NCI-H2171 (cell line): ENCODE data around the gene GAL3ST3.
A peak's percentile ranks its signal among the peaks of the same experiment; 100 is the strongest.

Experiments used
- DNase-seq: peaks from one replicate; lab custom pipeline; 2025; lab: John Stamatoyannopoulos, UW

GAL3ST3 gene

DNA sequence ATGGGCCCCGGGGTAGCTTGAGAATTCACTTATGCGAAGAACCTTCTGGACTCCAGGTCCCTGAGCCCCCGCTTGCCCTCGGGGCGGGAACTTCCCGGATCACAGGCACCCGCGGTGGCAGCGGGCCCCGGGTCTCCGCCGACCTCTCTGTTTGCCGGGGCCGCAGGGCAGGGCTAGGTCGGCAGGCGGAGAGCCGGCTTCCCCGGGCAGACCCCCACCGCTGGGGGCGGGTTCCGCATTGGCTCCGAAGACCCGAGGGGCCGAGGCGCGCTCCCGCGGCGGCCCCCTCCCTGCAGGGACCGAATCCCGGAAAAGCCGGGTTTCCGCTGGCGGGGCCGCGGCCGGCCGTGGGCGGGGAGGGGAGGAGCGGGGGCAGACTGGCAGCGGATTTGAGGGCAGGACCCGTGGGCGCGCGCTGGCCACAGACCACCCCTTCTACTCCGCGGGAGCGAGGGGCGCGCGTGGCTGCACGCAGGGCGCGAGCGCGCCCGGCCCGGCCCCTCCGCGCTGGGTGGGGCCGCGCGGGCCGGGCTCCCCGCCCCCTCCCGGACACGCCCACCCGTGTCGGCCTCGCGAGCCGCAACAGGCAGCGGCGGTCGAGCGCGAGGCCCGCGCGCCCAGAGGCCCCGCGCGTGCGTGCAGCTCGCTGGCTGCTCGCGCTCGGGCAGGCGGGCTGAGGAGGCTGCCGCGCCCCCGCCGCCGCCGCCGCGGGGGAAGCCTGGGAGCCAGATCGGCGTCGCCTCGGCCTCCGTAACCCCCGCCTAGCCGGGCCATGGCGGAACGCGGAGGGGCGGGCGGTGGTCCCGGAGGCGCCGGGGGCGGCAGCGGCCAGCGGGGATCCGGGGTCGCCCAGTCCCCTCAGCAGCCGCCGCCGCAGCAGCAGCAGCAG is 21.0 kb upstream of the GAL3ST3 start, which contains the start of gene PACS1:
Gene PACS1 (plus strand): TSS at position 558 of the 889 bp plus-strand sequence. CDS start 215 bp downstream, at position 773.
- peak; percentile 37 for DNase-seq

DNA sequence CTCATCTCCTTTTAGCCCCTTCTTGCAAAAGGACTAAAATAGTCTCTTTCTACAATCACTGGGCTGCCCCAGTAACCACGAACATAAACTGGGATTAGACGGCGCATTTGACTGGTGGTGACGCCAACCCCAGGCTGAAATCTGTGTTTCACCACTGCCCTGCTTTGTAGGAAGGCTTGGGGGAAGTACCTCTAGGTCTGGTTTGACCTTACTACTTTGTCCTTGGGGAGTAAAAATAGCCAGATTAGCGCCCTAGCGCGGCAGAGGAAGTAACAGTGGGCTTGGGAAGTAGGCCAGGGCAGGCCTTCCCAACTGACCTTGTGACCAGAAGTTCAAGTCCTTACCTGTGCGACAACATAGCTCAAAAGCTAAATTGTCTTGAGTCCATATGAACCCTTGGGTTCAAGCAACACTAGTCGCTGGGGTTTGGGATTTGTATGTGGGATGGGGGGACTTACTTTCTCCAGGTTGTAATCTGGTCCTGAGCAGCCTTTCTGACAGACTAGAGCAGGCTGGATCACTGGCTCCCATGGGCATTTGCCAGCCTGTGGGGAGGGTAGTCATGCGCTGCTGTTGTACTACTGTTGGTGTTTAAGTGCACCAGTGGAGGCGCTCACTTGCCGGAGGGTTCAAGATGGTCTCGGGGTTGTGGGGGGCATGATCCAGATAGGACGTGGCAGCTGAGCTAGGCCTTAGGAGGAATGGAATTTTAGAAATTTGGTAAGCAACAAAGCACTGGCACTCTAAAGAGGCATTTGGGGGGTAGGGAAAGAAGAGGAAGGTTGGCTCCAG is 20.2 kb upstream of the GAL3ST3 start:
- peak; percentile 60 for DNase-seq

DNA sequence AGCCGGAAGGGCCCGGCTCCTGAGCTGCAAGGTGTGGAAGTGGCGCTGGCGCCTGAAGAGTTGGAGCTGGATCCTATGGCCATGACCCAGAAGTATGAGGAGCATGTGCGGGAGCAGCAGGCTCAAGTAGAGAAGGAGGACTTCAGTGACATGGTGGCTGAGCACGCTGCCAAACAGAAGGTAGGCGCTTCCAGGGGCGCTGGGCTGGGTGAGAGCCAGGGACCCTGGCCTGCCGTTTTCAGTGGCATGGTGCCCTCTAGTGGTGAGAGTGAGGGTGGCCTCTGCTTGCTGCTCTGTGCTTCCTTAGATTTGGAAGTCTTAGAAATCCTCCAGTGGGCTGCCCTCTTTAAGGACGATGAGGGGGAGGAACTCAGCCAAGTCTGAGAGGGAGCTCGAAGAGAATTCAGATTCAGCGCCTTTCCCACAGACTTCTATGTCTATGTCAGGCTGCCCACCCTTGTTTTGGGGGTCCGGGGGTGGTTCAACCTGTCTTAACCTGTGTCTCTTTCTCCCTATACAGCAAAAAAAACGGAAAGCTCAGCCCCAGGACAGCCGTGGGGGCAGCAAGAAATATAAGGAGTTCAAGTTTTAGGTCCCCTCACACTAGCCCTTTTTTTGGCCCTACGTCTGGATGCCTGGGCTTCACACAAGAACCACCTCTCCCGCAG is 19.3 kb upstream of the GAL3ST3 start:
- peak; percentile 44 for DNase-seq

DNA sequence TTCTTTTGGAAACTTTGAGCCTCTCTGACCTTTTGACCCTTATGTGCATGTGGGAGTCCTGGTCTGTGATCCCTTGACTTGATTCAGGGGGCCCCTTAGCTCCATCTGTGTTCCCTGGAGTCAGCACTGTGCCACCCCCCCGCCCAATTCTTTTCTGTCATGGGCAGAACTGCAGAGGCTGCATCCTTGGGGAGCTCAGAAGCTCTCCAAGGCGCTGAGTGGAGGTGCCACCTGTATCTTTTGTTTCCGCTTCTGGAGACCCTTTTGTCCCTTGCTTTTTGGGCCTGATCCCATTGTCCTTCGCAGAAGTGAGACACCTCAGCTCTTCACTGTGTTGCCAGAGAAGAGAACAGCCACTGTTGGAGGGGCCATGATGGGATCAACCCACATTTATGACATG is 18.7 kb upstream of the GAL3ST3 start:
- no peak for DNase-seq

DNA sequence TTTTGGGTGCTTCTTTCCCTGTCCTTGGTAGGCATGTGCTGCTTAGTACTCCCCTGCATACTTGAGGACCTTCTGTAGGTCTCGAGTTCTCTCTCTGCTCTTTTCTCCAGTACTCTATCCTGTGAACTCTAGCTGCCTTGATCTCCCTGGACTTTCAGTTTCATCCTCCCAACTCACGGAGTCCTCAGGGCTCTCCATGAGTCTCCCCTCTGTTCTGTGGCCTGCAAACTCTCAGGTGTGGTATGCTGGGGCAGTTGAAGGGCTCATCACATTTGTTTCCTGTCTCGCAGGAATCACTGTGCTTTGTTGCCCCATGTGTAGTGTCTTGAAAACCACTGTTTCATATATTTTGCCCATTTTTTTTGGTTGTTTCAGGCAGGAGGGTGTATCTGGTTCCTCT is 17.8 kb upstream of the GAL3ST3 start:
- no peak for DNase-seq

DNA sequence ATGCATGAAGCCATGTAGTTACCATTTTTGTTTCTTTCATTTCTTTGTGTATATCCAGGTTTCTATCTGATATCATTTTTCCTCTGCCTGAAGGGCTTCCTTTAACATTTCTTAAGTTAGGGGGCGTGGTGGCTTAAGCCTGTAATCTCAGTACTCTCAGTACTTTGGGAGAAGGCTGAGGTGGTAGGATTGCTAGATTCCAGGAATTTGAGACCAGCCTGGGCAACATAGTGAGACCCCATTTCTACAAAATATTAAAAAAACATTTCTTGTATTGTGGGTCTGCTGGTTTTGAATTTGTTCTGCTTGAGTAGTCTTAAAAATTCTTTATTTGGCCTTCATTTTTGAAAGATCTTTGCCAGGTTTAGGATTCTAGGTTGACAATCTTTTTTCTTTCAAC is 15.6 kb upstream of the GAL3ST3 start:
- no peak for DNase-seq

DNA sequence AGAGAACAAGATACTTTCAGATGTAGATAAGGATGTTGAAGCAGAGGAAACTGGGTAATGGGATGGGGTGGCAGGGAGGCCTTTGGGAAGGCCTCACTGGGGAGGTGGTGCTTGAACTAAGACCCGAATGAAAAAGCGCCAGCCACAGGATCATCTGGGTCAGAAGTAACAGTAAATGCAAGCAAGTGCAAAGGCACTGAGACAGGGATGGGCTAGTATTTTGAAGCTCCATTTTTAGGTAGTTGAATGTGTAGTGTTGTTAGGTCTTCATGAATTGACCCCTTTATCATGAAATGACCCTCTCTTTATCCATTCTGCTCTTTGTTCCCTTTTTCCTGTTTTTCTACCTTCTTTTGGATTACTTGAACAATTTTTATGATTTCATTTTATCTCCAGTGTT is 14.9 kb upstream of the GAL3ST3 start:
- DNase-seq: no peak

DNA sequence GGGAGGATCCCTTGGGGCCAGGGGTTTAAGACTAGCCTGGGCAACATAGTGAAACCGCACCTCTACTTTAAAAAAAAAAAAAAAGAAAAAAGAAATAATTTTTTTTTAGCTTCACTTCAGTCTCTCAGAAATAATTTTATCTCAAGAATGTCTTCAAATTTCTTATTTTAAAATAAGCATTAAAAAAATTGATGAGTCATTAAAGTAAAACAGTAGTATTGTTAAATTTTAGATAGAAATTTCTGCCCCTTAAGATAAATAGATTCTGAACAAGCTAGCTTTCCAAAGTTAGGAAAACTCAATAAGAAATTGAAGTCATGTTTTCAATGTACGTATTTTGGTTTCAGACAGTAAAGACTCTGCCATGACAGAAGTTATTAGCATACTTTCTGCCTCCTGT is 13.4 kb upstream of the GAL3ST3 start:
- DNase-seq: no peak

DNA sequence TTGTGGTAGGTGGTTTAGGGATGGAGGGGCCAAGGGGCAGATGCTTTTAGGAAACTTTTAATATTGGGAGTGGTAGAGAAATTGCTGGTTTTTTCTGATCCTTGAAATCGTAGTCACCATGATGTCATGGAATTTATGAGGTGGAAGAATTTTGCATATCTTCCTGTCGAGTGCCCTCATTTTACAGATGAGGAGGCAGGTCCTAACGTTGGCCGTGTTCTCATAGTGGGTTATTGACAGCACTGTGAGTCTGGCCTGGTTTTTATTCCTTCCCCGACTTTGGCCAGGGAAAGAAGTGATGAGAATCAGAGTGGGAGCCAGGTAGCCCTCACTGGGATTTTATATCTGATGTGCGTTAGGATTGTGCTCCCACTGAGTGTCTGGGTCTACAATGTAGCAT is 12.3 kb upstream of the GAL3ST3 start:
- DNase-seq: no peak

DNA sequence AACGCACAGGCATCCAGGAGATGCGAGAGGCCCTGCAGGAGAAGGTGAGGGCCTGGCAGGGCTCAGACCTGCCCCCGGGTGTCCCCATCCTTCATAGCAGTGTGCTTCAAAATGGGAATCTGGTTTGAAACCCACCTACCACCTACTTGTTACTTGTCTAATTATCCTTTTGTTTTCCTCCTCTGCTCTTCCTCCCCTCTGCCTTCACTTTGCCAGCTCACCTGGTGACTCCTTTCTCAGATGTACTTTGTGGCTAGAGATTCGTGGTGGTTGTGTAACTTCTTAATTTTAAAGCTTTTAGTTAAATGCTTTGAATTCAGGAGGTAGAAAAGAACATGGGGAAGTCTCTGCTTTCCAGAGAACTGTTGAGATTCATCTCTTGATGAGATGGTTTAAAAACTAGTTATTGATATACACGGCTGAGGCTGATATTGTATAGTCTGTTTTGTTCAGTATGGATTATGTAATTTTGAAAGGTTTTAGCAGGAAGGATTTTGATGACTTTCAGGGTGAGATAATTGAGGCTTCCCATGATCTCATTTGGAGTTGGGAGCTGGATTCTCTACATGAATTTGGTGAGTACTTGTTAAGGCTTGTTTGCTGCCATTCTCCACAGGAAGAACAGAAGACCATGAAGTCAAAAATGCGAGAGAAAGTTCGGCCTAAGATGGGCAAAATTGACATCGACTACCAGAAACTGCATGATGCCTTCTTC is 11.2 kb upstream of the GAL3ST3 start:
- no peak for DNase-seq

DNA sequence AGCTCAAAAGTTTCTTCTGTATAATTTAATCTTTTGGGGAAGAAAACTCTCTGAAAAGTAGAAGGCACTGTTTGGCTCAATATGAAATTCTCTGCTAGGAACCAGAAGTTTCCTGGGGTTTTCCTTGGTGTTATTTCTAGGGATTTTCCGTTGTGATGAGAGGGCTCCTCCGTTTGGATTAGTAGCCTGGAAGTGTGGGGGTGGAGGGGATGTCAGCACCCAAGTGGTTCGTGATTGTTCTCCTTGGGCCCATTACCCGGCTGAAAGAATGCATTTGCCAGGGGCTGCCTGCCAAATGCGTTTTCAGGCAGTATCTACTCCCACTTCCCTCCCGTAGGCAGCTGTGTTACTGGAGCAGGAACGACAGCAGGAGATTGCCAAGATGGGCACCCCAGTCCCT is 7.5 kb upstream of the GAL3ST3 start:
- no peak for DNase-seq

DNA sequence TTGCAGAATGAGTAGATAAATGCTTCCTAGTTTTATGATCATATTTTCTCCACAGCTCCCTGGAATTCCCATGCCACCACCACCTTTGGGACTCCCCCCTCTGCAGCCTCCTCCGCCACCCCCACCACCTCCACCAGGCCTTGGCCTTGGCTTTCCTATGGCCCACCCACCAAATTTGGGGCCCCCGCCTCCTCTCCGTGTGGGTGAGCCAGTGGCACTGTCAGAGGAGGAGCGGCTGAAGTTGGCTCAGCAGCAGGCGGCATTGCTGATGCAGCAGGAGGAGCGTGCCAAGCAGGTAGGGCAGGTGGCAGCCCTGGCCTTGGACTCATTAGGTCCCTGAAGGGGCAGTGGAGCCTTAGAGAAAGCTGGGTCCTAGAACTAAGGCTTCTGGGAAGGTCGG is 6.1 kb upstream of the GAL3ST3 start:
- no peak for DNase-seq

DNA sequence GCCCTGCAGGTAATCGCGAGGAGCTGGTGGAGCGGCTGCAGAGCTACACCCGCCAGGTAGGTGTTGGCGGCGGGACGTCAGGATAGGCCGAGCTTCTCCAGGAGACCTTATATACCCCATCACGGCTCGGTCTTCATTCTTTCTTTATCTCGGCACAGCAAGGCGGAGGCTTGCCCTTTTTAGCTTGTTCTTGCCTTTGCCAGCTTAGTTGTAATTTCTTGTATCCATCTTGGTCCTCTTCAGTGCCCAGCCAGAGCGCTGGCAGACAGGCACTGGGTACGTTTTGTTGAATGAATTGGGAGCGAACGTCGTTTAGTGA is 3.7 kb upstream of the GAL3ST3 start:
- DNase-seq: no peak

DNA sequence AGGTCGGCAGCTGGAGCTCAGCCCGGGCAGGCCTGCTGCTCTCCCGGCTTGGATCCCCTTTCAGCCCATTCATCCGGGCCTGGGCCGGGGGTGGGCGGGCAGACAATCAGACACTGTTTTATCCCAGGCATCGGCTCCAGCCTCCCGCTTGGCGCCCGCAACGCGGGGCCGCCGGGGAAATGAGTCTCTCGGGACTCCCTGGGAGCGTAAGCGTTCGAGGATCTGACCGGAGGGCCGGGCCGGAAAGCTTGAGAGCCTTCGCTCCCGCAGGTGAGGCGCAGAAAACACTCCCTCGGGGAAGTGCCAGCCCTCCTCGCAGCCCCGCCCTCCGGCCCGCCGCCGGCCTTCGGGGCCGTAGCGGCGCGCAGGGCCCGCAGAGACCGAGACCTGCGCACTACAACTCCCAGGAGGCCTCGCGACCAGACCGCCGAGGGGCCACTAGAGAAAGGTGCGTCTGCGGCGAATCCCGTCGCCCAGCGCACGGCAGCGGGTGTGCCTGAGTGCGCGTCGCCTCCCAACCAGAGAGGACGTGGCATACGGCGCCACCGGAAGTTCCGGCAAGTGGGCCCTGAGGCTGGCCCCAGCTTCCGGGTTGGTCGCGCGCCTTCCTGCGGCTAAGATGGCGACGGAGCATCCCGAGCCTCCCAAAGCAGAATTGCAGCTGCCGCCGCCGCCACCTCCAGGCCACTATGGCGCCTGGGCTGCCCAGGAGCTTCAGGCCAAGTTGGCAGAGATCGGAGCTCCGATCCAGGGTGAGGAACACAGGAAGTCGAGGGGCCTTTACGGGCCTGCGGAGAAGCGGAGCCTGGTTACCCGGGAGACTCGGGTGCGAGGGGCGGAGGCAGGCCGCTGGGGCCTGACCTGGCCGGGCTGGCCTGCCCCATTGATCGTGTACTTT is 3.1 kb upstream of the GAL3ST3 start, which contains the start of gene SF3B2:
Gene SF3B2 (plus strand): TSS at position 599 of the 898 bp plus-strand sequence. CDS start 21 bp downstream, at position 620.
- DNase-seq: peak; percentile 97

DNA sequence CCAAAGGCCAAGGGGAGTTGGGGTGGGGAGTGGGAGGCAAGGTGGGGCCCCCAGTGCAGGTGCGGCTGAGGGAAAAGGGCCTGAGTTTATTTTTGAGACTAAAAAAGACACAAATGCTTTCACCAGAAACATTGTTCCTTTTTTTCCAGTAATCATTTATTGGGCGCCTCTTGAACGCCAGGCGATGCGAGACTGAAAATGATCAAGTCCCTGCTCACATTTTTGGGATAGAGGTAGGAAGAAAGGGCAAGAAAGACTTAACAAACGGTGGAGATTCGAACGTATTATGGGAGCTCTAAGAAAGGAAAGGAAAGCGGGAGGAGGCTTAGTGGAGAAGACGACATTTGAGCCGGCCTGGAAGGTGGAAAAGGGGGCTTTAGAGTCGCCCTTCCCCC is 2.4 kb upstream of the GAL3ST3 start:
- DNase-seq: no peak

DNA sequence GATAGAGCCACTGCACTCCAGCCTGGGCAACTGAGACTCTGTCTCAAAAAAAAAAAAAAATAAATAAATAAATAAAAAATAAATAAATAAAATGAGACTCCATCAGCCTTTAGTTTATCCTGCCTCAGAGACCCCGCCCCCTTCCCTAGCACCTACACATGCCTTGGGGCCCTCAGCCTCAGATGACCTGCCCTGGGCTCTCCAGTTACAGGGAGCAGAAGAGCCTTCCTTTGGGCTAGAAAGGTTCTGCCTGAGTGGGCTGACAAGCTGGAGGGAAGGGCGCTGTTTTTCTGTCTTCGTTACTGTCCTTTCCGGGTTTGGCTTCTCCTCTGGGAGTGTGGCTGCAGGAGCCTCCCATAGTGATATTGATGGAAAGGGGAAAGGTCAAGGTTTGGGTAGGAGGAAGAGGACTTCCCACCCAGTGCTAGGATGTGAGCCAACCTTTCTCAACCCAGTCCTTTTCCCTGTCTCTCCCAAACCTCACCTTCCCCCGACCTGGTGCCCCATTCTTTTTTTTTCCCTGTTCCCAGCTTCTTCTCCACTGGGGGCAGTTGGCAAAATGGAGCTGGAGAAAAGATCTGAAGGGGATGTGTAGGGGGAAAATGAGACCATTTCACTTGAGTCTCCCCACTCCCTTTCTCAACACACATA is 1.7 kb upstream of the GAL3ST3 start:
- DNase-seq: no peak

DNA sequence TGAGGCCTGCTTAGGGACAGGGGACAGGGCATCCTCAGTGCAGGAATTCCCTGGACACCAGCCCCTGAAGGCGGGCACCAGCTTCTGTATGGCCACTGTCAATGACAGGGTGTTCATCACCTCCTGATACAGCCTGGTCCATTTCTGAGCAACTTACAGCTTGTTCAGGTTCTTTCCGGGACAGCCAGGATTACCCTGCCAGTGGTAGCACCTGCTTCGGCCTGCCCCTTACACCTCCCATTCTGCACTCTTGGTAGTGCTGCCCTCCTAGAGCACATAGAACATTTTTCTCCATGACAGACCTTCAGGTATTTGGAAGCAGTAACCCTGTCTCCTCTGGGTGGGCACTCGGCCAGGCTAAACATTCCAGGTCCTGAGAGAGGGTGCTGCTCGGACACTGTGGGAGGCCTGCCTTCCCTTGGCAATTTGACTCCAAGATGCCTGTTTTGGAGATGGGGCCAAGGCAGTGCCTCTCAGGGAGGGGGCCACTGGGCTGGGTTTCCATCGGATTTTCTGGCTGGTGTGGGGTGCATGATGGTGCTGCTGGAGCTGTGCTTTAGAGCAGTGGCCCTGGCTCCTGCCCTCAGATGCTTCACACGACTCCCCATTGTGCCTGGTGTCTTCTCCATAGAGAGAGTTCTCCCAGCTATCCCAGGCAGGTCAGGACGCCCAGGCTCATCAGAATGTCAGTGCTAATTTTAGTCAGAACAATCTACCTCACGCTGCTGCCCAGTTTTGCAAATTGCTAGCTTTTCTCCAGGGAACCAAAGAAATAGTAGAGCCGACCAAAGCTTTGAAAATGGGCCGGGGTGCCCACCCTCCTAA is 1.2 kb downstream of the GAL3ST3 start:
- DNase-seq: no peak

DNA sequence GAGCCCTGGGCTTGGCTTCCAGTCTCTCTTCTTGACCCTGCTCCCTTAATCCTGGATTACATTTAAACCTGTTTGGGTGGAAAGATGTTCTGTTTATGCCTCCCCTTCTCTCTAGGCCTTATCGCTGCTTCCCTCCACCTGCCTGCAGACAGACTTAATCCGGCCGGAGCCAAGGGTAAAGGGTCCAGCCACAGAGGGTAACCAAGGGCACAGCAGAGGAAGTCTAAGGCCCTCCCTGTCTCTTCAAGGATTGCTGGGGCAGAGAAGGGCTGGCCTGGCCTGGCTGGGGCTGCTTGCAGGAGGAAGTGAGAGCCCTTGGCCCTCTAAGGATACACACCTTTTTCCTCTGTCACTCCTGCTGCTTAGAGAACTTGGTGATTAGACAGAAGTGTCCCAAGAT is 2.1 kb downstream of the GAL3ST3 start:
- no peak for DNase-seq

DNA sequence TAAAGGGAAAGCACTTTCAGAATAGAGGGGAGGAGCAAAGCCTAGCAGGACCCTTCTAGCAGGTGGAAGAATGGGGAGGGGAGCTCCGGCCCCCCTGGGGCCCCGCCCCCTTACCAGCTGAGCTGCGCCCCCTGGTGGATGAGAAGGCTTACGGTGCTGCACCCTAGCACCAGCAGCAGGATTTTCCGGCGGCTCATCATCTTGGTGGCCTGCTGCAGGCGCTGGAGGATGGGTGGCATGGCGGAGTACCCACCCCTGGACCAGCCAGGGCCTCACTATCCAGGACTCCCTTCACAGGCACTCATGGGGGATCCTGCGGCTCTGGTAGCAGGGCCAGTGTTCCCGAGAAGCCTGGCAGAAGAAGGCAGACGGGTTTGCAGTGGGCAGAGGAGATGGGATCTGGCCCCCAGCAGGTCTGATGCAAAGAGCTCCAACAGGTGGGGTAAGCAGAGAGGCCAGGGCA is 3.8 kb downstream of the GAL3ST3 start:
- DNase-seq: peak; percentile 59
